GM21786 (cell line): ENCODE measurements around the gene DMRTC2.
"Not testable (repeated sequence)": the region's sequence is repeated elsewhere in the genome, so short reads cannot be mapped to it uniquely, and the experiment has no call there.

Source experiments
- ATAC-seq: cut with Tn5 transposase; IDR thresholded peaks from one replicate; pipeline ENCODE4 v1.9.1; 2021; ENCODE audit not compliant: unreplicated experiment

Gene DMRTC2

GRCh38 chr19:41869374-41869955, 24.6 kb downstream of the DMRTC2 start:
- ATAC-seq: no peak

- no peak for ATAC-seq
Measured at GRCh38 chr19:41870401-41870873, 25.6 kb downstream of the DMRTC2 start.

GRCh38 chr19:41871573-41872383, 26.9 kb downstream of the DMRTC2 start:
- no peak for ATAC-seq

- no peak for ATAC-seq
Measured at GRCh38 chr19:41872384-41872774, 27.5 kb downstream of the DMRTC2 start.

- no peak for ATAC-seq
Measured at GRCh38 chr19:41872775-41873647, 28.2 kb downstream of the DMRTC2 start.

- ATAC-seq: not testable (repeated sequence)
Measured at GRCh38 chr19:41875973-41876372, 31.1 kb downstream of the DMRTC2 start.

GRCh38 chr19:41876847-41877832, 32.3 kb downstream of the DMRTC2 start, which contains the start of gene CD79A:
Gene CD79A, plus strand, starts transcription at chr19:41877279. Its CDS starts 26 bp downstream, at chr19:41877305.
- peak; percentile 66 for ATAC-seq

GRCh38 chr19:41877916-41878905, 33.4 kb downstream of the DMRTC2 start:
- ATAC-seq: no peak

- ATAC-seq: no peak
Measured at GRCh38 chr19:41879080-41879479, 34.2 kb downstream of the DMRTC2 start.

GRCh38 chr19:41879670-41880328, 35.0 kb downstream of the DMRTC2 start:
- no peak for ATAC-seq

GRCh38 chr19:41880329-41880708, 35.5 kb downstream of the DMRTC2 start:
- ATAC-seq: no peak

GRCh38 chr19:41882568-41883462, 38.0 kb downstream of the DMRTC2 start, which contains the start of gene ARHGEF1:
Gene ARHGEF1, plus strand, starts transcription at chr19:41883184. Its CDS starts 4,899 bp downstream, at chr19:41888083.
- no peak for ATAC-seq

GRCh38 chr19:41883463-41883820, 38.6 kb downstream of the DMRTC2 start:
- no peak for ATAC-seq

- ATAC-seq: peak; percentile 76
Measured at GRCh38 chr19:41883821-41884733, 39.2 kb downstream of the DMRTC2 start.

- no peak for ATAC-seq
Measured at GRCh38 chr19:41886761-41887710, 42.2 kb downstream of the DMRTC2 start.
